Pons (tissue), 1 donor: ENCODE results near the gene NEDD8.

Source experiments
- DNase-seq: peaks from one replicate; pipeline ENCODE4 v3.0.0-alpha.2; 2016; ENCODE audit warnings: low spot score

Gene NEDD8

DNA sequence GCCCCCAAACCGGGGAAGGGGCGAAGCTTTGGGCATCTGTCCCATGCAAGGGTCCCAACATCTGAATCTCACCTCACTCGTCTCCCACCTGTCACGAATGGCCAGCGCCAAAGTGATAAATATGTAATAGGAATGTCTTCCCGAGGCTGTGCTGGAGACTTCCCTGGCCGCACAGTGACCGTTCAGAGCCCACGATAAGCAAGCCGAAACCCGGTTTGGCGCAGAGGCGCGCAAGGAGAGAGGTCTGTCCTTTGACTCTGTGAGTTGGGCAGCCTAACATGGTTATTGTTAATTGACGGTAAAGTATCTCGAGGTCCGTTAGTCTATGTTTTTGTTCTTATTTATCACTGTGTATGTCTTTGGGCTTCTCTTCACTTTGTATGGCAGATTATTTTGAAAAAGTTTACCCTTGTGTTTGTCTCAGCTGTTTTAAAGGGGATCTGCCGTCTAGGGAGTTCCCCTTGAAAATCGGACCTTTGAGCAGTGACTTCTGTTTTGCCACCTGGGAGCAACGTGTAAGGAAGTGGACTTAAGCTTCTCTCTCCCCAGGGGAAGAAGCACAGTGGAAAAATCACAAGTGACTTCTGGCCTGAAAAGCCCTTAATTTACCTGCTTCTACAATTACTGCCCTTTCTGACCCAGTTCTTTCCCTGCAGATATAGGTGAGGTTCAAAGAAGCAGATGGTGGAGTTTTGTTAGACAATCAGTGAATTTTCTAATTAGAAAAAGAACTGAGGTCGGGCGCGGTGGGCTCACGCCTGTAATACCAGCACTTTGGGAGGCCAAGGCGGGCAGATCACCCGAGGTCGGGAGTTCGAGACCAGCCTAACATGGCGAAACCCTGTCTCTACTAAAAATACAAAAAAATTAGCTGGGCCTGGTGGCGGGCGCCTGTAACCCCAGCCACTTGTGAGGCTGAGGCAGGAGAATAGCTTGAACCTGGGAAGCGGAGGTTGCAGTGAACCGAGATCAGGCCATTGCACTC lies 35.8 kb downstream of the NEDD8 start:
- DNase-seq, result no peak

DNA sequence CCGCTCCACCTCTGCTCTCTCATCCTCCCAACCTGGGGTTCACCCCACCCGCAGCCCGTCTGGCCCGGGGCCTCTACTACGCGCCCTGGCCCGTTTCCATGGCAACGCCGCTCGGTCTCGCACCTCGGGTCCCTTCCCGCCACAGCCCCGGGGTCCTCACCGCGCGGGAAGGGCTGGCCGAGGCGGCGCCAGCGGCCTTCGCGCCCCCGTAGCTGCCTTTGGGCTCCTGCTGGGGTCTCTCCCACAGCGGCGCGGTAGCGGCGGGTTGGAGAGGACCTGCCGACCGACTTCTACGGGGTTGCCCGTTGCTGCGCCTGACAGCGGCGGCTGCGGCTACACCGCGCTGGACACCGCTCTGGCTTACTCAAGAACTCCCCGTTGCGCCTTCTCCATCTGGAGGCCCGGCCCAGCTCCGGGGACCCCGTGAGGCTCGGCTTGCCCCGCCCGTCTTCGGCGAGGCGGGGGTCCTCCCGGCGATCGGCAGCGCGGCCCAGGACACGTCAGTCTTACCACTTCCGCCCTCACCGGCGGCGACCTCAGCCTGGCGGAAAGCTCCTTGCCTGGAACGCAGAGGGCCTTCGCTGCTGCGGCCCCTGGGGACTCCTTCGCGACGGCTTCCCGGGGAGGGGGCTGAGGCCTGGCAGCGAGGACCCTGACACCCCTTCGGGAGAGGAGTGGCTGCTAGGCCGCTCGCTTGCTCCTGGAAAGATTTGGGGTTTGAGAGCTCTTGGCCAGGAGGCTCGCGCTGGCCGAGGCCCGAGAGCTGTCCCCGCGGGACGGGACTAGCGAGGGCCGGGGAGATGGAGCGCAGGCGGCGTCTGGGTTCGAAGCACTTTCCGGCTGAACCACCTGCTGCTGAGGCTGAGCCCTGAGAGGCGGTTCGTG lies 36.7 kb downstream of the NEDD8 start, which contains the start of gene TM9SF1:
TSS of gene TM9SF1 (minus strand) at position 256 of the 885 bp plus-strand sequence. CDS start 422 bp downstream, outside the sequence.
- DNase-seq, result peak; percentile 68

DNA sequence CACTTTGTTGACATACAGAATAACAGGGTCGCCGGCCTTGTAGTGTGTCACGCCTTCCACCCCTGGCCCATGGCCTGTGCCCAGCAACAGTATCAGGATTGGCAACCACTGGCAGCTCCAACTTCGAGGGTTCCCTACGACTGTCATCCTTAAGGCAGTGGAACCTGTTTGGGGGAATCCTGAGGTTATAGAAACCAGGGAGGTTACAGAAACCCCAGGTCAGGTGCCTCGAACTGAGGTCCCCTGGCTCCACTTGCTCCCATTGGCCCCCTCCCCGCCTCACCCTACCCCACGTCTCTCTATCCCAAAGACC lies 37.3 kb downstream of the NEDD8 start:
- DNase-seq, result no peak

DNA sequence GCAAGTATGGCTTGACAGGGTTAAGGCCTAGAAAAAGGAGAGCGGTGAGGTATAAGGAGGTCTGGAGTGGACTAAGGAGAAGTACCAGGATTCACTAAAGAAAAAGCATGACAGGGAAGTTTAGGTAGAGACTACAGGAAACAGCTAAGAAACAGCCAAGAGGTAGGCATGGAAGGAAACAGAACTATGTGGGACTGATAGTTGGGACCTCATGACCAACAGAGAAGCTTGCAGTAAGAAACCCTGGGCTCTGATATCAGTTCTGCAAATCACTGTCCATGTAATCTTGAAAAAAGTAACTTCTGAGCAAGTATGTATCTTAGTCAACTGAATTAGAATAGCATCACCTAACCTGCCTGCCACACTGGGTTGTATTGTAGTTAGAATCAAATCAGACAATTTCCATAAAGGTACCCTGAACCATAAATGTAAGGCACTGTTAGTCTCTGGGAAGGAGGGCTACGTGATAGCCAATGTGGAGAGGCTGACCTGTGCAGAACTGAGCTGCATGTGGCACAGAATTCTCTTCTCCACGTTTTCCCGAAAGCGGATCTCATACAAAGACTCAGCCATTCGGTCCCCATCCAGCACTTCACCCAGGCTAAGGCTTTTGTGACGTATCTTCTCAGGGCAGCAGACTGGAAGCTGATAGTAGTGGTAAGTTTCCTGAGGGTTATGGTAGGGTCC lies 37.8 kb downstream of the NEDD8 start:
- DNase-seq, result no peak

DNA sequence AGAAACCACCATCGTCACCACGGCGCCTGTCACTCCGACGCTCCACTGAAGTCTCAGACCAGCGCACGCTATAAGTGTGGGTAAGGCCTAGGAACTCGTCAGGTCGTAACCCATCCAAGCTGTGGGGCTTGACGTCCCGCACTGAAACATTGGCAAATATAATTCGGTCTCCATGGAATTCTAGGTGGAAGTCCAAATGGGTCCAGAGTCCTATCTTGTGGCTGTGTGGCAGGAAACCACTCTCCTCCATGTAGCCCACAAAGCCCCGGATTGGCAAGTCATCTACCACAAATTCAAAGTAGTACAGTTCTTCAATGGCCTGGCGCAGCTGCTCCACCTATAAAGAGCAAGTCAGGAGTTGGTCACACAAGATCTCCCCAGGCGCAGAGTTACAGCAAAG lies 39.2 kb downstream of the NEDD8 start:
- DNase-seq, result no peak

DNA sequence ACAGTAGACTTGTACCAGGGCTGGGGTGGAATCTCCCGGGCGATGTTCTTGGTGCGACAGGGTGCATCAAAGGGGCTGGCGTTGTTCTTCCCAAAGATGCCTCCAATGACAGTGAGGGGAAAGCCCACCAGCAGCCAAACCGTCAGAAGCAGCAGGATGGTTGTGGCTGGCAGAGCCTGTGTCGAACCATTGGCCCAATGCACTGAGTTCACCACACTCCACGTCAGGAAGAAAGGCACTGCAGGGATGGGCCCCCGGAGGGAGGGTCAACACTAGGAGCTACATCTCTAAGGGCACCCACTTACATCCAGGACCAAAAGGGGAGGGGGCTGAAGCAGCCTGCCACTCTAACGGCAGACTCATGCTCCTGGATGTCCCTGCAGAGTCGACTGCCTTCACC lies 41.8 kb downstream of the NEDD8 start:
- no peak for DNase-seq

DNA sequence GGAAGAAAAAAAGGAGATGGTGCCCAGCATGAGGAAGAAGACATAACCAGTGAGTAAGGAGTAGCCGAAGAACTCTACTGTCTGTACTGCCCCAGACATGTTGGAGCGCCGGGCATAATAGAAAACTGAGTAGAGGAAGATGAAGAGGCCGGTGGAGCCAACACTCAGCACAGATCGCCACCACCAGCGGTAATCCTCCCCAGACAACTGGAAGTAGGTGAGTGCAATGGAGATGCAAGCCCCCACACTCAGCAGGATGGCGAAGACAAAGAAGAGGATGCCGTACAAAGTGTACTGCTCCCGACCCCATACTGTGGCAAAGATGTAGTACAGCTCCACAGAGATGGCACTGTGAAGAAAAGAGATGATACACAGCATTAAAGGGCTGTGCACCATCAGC lies 42.7 kb downstream of the NEDD8 start:
- DNase-seq, result no peak

DNA sequence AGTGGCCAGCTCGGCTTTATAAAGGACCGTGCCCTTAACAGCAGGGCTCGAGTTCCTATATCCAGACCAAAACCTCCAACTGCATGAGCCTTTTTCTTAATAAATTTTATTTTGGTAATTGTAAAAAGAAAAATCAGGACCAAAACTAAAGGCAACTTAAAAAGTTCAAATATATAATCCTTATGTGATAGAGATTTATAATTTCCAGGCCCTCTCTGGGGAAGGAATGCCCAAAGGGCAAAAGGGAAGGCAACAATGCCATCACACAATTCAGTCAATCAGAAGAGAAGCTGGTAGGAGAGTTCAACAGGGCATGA lies 43.1 kb downstream of the NEDD8 start:
- DNase-seq, result no peak

DNA sequence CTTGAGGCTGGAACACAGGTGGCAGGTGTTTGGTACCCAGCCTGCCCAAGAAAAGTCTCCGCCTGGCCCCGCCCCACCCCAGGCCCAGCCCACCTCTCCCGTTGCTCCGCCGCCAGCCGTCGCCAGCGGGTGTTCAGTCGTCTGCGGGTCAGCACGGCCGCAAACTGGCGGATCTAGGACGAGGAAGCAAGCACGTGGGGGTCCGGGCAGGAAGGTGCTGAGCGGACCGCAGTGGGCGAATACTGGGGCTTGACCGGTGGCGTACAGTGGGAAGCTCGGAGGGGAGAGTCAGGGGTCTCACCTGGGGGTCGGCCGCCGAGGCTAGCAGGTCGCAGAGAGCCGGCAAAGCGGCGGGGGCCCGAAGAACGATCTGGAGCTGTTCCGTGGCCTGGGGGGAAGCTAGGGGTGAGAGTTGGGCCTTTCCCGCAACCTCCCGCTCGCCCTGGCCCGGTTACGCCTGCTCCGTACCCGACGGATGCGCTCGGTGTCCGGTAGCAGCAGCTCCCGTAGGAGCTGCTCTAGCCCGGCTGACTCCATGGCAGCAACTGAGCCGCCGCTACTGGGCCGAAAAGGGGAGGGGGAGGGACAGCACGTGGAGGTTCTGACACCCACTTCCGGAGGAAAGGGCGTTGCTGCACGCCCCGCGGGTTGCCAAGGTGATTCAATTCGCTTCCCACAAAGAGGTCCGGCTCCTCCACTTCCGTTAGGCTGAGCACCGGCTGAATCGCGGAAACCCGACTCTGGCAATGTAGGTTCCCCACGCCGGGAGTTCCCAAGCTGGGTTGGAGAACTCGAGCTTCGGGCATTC lies 43.7 kb downstream of the NEDD8 start, which contains the start of gene IPO4:
TSS of gene IPO4 (minus strand) at position 566 of the 808 bp plus-strand sequence. CDS start at position 537, 29 bp downstream.
- DNase-seq, result peak; percentile 93

DNA sequence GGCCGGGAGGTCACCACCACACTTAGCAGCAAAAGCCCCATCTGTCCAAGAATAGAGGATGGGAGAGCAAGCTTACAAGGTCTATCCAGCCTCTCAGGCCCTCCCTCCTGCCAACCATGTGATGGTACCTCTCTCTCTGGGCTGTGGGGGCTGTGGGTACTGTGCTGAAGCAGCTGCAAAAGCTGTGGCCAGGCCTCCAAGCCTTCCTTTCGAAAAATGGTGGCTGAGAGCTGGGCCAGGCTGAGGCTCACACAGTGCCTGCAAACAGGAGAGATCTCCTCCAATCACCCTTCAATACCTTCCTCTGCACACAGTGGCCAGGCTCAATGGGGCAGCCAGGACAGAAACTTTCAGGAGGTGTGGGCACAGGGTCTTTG lies 44.6 kb downstream of the NEDD8 start:
- no peak for DNase-seq

DNA sequence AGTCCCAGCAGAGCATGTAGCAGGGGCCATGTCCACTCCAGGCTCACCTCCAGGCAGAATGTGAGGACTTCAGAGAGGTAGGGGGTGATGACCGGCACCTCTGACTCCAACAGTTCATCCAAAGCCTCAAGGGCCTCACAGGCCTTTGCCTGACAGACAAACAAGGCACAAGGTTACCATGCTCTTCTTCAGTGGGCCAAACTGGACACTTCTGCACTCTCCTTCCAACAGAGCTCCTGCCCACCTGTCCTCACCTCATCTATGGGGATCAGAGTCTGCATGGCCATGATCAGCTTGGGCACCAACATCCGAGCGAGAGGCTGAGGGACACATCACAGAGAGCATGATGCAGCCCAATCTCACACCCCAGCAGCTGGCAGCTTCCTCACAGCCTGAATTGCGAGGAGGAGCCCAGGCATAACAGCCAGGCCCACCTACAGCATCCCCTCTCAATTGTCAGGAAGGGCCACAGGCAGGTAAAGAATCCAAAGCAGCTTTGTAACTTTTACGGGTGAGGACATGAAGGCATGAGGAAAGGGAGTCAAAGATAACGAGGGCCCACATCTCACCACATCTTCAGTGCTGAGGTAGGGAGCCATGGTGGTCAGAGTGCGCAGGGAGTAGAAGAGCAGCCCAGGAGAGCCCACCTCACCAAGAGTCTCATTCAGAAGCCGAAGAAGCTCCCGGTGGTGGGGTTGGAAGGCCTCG lies 45.2 kb downstream of the NEDD8 start:
- no peak for DNase-seq

DNA sequence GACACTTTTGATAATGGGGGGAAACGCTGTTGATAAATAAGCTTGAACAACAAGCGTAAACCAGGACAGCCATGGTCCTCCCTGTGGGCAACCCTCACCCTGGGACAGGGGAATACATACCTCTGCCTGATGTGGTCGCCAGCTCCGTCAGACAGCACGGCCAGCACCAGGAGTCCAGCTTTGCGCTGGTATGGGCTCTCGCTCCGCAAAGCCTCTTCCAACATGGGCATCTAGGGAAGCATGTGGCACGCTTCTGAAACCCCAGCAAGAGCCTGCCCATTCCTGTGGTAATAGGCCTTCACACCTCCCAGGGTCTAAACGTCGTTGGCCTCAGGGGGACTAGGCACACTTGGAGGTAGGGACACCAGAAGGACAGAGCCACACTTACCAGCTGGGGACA lies 46.4 kb downstream of the NEDD8 start:
- no peak for DNase-seq

DNA sequence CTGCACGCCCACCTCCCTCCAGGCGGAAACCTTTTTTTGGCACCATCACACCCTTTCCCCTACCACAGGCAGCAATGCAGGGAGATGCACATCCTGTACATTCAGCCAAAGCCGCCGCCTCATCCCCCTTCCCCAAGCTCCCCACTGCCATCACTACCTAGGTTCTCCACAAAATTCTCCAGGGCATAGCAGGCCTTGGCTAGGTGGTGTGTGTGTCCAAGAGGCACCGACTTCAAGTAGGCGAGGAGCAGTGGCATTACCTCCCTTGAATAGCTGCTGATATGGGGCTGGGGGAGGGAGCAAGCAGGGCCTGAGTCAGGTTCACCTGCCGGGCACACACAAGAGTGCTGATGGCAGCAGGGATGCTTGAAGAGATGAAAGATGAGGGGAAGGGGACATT lies 47.1 kb downstream of the NEDD8 start:
- no peak for DNase-seq

DNA sequence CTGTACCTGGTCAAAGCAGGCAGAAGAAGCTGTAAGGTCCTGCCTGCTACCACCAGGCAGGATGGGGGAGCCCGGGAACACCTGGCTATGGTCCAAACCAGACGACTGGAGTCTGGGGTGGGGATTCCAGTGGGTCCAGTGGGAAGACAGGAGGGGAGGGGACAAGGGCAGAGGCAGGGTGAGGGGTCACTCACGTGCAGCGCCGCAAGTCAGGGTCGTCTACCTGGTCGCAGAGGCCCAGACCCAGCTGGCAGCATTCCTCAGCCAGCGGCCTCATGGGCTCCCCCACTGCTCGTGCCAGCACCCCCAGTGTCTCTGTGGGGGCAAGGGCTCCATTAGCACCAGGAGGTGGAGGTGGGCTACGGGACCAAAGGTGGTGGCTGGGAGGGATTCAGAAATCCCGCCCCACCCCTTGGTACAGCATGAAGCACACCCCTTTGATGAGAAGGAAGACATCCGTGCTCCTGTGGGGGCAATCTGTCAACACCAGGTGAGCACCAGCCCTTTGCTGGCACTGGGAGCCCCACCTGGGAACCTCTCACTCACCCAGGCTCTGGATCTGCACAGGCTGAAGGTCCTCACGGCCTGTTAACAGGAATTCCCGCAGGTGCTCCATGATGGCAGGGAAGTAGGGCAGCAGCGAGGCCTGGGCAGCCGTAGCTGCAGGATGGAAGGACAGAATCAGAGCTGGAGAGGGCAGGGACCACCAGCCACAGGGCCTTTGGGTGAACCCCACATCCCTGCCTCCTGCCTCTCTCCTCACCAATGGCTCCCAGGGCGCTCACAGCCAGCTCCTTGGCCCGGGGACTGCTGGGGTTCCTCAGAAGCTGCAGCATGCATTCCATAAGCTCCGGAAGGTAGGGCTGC lies 47.8 kb downstream of the NEDD8 start:
- no peak for DNase-seq

DNA sequence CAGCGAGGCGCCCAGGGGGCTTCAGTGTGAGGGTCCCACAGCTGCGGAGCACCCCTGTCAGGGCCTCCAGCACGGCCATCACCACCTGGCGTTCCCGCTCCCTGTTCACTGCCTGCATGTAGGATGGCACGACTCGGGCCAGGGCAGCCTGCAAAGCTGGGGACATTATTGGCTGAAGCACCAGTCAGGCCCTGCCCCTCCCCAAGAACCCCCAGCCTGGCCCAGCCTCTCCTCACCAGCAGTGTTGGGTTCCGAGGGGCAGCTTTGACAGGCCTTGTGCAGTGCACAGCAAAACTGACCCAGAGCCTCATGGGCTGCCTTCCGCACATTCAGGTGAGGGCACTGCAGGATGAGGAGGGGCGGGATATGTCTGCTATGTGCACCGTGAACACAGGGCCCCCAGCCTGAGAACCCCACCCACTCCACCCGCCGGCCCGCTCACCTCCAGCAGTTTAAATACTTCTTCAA lies 49.1 kb downstream of the NEDD8 start:
- DNase-seq, result no peak

DNA sequence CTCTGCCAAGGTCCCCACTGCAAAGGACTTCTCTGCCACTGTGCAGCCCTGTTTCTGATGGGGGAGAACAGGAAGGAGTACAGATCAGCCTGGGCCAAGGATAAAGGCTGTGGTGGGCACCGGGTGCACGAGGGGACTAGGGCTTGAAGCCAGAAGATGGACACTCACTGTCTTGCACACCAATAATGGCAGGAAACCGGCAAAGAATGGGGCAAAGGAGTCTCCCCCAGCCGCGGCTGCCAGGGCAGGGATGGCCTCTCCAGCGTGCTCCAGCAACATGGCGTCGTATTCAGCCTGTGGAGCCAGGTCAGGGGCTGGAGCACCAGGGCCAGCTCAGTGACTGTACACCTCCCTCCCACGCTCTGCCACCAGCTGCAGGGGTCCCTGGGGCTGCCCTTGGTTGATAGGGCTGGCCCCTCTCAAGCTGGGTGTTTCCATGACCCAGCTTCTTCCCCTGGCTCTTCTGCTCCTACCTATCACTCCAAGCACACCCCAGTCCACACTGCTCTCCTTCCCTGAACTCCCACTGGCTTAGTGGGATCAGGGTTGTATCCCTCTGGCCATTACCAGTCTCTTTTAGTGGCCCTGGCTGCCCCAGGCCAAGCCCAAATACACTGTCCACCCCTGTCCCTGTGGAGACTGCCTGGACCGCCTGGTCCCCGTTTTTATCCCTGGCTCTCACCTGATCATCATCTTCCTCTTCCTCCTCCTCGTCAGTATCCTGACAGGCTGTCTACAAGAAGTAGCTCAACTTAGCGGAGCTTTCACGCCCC lies 49.9 kb downstream of the NEDD8 start:
- no peak for DNase-seq

DNA sequence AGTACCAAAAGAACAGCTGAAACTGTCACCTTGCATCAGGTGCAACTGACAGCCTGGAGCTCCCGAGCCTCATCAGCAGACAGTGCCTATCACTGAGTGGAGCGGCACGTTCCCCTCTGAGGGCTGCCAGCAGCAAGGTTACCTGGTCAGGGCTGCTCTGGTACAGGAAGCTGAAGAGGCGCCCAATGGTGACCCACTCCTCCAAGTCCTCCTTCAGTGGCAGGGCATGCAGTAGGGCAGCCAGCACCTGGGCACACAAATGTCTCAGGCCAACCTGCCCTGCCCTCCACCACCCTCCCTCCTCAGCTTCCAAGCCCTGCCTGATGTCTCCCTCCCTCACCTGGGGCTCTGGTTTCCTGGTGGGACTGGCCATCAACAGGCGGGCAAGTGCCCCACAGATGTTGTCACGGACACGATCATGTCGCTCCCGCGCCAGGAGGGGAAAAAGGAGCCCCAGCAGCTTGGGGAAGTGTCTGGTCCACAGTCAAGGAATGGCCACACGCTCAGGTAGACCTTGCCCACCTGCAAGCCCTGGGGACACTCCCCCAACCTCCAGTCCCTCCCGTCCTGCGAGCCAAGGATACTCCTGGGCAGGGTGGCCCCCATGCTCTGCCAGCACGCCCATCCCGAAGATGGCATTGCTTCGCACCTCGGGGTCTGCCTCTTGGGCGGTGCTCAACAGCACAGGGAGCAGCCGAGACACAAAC lies 50.6 kb downstream of the NEDD8 start:
- no peak for DNase-seq
